IMR-90 (cell line): ENCODE results near the gene PLD1. TPM values are rescaled to one million over a fixed set of nuclear protein-coding genes. Genes with fewer than 3 reads are reported as not detected.

Experiments used
- ATAC-seq: fragments of 200-7000 bp; cut with Tn5 transposase; 2 replicates; pipeline ENCODE4 v1.9.1; 2020; ENCODE audit warnings: low read depth, mild to moderate bottlenecking, moderate library complexity
- BruUV-seq: library from RNA; stranded (reverse); fragments of 400-500 nt; replicated peaks from 2 replicates; lab custom pipeline; 2021; lab: Mats Ljungman, UMichigan
- CTCF ChIA-PET: fragments of 300-600 bp; formaldehyde crosslinking; extraction: SDS; loops from one replicate; lab custom pipeline; 2021; ENCODE audit warnings: antibody characterized with exemption; lab: Yijun Ruan, JAX
- POLR2A ChIA-PET: fragments of 300-600 bp; sonication (Branson Sonifier 250); formaldehyde crosslinking; loops from one replicate; lab custom pipeline; 2022; ENCODE audit warnings: antibody characterized with exemption; ENCODE audit not compliant: unreplicated experiment; lab: Charles Lee
- DNase-seq: peaks from one replicate; pipeline ENCODE4 v3.0.0; 2013
- H2AFZ ChIP-seq: replicated peaks from 2 replicates; pipeline ENCODE3; 2013; ENCODE audit warnings: low read length, mild to moderate bottlenecking; ENCODE audit not compliant: poor library complexity
- H2AK5ac ChIP-seq: 2 replicates; pipeline ENCODE4 v1.6.1; 2013; ENCODE audit warnings: low read depth, low read length, inconsistent platforms
- H2AK9ac ChIP-seq: replicated peaks from 2 replicates; pipeline ENCODE3; 2013; ENCODE audit warnings: mild to moderate bottlenecking, low read depth, low read length, moderate library complexity; ENCODE audit not compliant: poor library complexity
- H2BK120ac ChIP-seq: 2 replicates; pipeline ENCODE4 v1.6.1; 2013; ENCODE audit warnings: low read depth, low read length, inconsistent platforms
- H2BK15ac ChIP-seq: 3 replicates; pipeline ENCODE4 v1.6.1; 2013; ENCODE audit warnings: low read depth, low read length, inconsistent platforms
- H2BK20ac ChIP-seq: 2 replicates; pipeline ENCODE4 v1.6.1; 2013; ENCODE audit warnings: low read depth, mild to moderate bottlenecking, inconsistent platforms, low read length, moderate library complexity
- H2BK5ac ChIP-seq: 2 replicates; pipeline ENCODE4 v1.6.1; 2013; ENCODE audit warnings: mild to moderate bottlenecking, low read depth, low read length, inconsistent platforms; ENCODE audit not compliant: poor library complexity, severe bottlenecking
- H3K14ac ChIP-seq: replicated peaks from 2 replicates; pipeline ENCODE4 v1.6.1; 2013; ENCODE audit warnings: low read depth, low read length, inconsistent platforms
- H3K18ac ChIP-seq: 2 replicates; pipeline ENCODE4 v1.6.1; 2013; ENCODE audit warnings: low read depth, low read length, control low read depth
- H3K23ac ChIP-seq: 2 replicates; pipeline ENCODE4 v1.6.1; 2013; ENCODE audit warnings: low read depth, low read length, inconsistent platforms
- H3K27ac ChIP-seq: 2 replicates; pipeline ENCODE4 v1.5.1; 2013; ENCODE audit warnings: mild to moderate bottlenecking, control low read depth, low read length; ENCODE audit not compliant: insufficient read depth
- H3K27me3 ChIP-seq: 2 replicates; pipeline ENCODE4 v1.6.1; 2013; ENCODE audit warnings: low read length; ENCODE audit not compliant: control insufficient read depth, insufficient read depth
- H3K36me3 ChIP-seq: 2 replicates; pipeline ENCODE4 v1.6.1; 2013; ENCODE audit warnings: low read length, mixed read lengths; ENCODE audit not compliant: control insufficient read depth, insufficient read depth
- H3K4ac ChIP-seq: 2 replicates; pipeline ENCODE4 v1.6.1; 2013; ENCODE audit warnings: low read depth, low read length, inconsistent platforms
- H3K4me1 ChIP-seq: 2 replicates; pipeline ENCODE4 v1.6.1; 2013; ENCODE audit warnings: low read length, mixed read lengths; ENCODE audit not compliant: control insufficient read depth, insufficient read depth
- H3K4me2 ChIP-seq: 2 replicates; pipeline ENCODE4 v1.6.1; 2013; ENCODE audit warnings: low read depth, mild to moderate bottlenecking, control low read depth, low read length, moderate library complexity
- H3K4me3 ChIP-seq: 2 replicates; pipeline ENCODE4 v1.5.1; 2013; ENCODE audit warnings: low read depth, mild to moderate bottlenecking, control low read depth, low read length, moderate library complexity; ENCODE audit not compliant: insufficient read depth
- H3K56ac ChIP-seq: 2 replicates; pipeline ENCODE4 v1.6.1; 2013; ENCODE audit warnings: low read length, inconsistent platforms; ENCODE audit not compliant: insufficient read depth; ENCODE audit errors: extremely low read depth
- H3K79me1 ChIP-seq, 2 experiments: 2 replicates each; pipeline ENCODE4 v1.6.1; 2013; ENCODE audit warnings: low read length in 2 of 2, inconsistent platforms in 1 of 2, low read depth in 1 of 2
- H3K9ac ChIP-seq: 2 replicates; pipeline ENCODE4 v1.6.1; 2013; ENCODE audit warnings: low read depth, low read length, control low read depth
- H3K9me1 ChIP-seq: 2 replicates; pipeline ENCODE4 v1.6.1; 2013; ENCODE audit warnings: low read length, inconsistent platforms; ENCODE audit not compliant: insufficient read depth
- H3K9me3 ChIP-seq: 2 replicates; pipeline ENCODE4 v1.6.1; 2013; ENCODE audit warnings: low read length; ENCODE audit not compliant: control insufficient read depth, insufficient read depth
- H4K20me1 ChIP-seq: 2 replicates; pipeline ENCODE4 v1.6.1; 2013; ENCODE audit warnings: low read length, inconsistent platforms; ENCODE audit not compliant: insufficient read depth
- H4K5ac ChIP-seq: 2 replicates; pipeline ENCODE4 v1.6.1; 2013; ENCODE audit warnings: mild to moderate bottlenecking, low read depth, low read length, control low read depth
- H4K8ac ChIP-seq, 2 experiments: 2 replicates each; pipeline ENCODE4 v1.6.1; 2013; ENCODE audit warnings: low read depth in 2 of 2, low read length in 2 of 2, control low read depth in 1 of 2, inconsistent platforms in 1 of 2
- H4K91ac ChIP-seq: 2 replicates; pipeline ENCODE4 v1.6.1; 2013; ENCODE audit warnings: low read depth, low read length, inconsistent platforms; ENCODE audit not compliant: insufficient read depth
- BHLHE40 ChIP-seq: fragments of 150-350 bp; IDR thresholded peaks from 2 replicates; pipeline ENCODE4 v1.6.1; 2016; ENCODE audit warnings: mild to moderate bottlenecking, low read depth, low read length
- CEBPB ChIP-seq: IDR thresholded peaks from 2 replicates; pipeline ENCODE4 v1.6.1; 2012; ENCODE audit warnings: low read depth, low read length, improper control_type of control experiment
- CHD1 ChIP-seq: IDR thresholded peaks from 2 replicates; pipeline ENCODE4 v1.6.1; 2012; ENCODE audit warnings: low read depth, low read length, improper control_type of control experiment
- MAZ ChIP-seq: IDR thresholded peaks from 2 replicates; pipeline ENCODE4 v1.6.1; 2012; ENCODE audit warnings: low read depth, mild to moderate bottlenecking, low read length, improper control_type of control experiment, moderate library complexity, borderline replicate concordance
- NFE2L2 ChIP-seq: fragments of 150-350 bp; IDR thresholded peaks from 2 replicates; pipeline ENCODE4 v1.6.1; 2016; ENCODE audit warnings: low read depth, mild to moderate bottlenecking, low read length
- POLR2A ChIP-seq: IDR thresholded peaks from 2 replicates; pipeline ENCODE4 v1.6.1; 2012; ENCODE audit warnings: mild to moderate bottlenecking, low read depth, low read length
- RAD21 ChIP-seq: IDR thresholded peaks from 2 replicates; pipeline ENCODE4 v1.6.1; 2012; ENCODE audit warnings: low read length, improper control_type of control experiment
- RCOR1 ChIP-seq: IDR thresholded peaks from 2 replicates; pipeline ENCODE4 v1.6.1; 2012; ENCODE audit warnings: mild to moderate bottlenecking, low read length, improper control_type of control experiment; ENCODE audit not compliant: insufficient replicate concordance
- RFX5 ChIP-seq: IDR thresholded peaks from 2 replicates; pipeline ENCODE4 v1.8.0; 2012; ENCODE audit warnings: low read depth, mild to moderate bottlenecking, low read length, moderate library complexity
- SMC3 ChIP-seq: fragments of 150-350 bp; IDR thresholded peaks from 2 replicates; pipeline ENCODE4 v1.6.1; 2016; ENCODE audit warnings: low read depth, mild to moderate bottlenecking, antibody characterized with exemption, low read length, moderate library complexity
- WGBS, 2 experiments: methylation state at CpG; one replicate each; pipeline versions ENCODE4 v1.1.5 to v1.1.7; 2013; ENCODE audit warnings: missing lambda C conversion rate in 2 of 2; ENCODE audit not compliant: insufficient read length in 1 of 2; ENCODE audit errors: extremely low coverage in 2 of 2; 5-methylcytosine and 5-hydroxymethylcytosine counted together
- dilution Hi-C: fragments of 300-500 bp; cut with HindIII; formaldehyde crosslinking; loops from one replicate; pipeline ENCODE4 v1.14.3; 2018; ENCODE audit warnings: low sequenced_read_pairs; ENCODE audit not compliant: unreplicated experiment
- in situ Hi-C: fragments of 300-500 bp; cut with MboI; formaldehyde crosslinking; loops from 3 replicates; pipeline ENCODE4 v1.14.3; 2019; ENCODE audit warnings: low sequenced_read_pairs, inconsistent platforms, mixed read lengths
- intact Hi-C: fragments of 100-400 bp; cut with micrococcal nuclease; formaldehyde crosslinking; loops from 2 replicates; pipeline ENCODE4 v1.10.0; 2022
- polyA plus RNA-seq, 3 experiments: library from polyadenylated mRNA; depleted of rRNA; stranded (reverse); fragments of >200 nt; gene quantifications; 2 replicates each; pipeline ENCODE4 v1.2.3, GENCODE V29; 2012; ENCODE audit warnings: low replicate concordance in 1 of 3
- total RNA-seq: library from RNA; depleted of rRNA; stranded (reverse); fragments of >200 nt; gene quantifications from 2 replicates; pipeline ENCODE4 v1.2.3, GENCODE V29; 2012
- TF ChIP-seq, protein P1 (sequence below): conservative IDR thresholded peaks from 2 replicates; pipeline ENCODE4 v1.5.1; 2012; ENCODE audit warnings: mild to moderate bottlenecking, low read depth, low read length, improper control_type of control experiment
- TF ChIP-seq, protein P2 (sequence below): fragments of 150-350 bp; IDR thresholded peaks from 2 replicates; pipeline ENCODE4 v1.6.1; 2017; ENCODE audit warnings: mild to moderate bottlenecking, antibody characterized with exemption, low read length, low read depth

The PLD1 gene
- total and polyA plus RNA-seq, 2 of the 4 experiments (the other 2 are of a cell fraction) = 3.3 to 9.7 TPM

DNA sequence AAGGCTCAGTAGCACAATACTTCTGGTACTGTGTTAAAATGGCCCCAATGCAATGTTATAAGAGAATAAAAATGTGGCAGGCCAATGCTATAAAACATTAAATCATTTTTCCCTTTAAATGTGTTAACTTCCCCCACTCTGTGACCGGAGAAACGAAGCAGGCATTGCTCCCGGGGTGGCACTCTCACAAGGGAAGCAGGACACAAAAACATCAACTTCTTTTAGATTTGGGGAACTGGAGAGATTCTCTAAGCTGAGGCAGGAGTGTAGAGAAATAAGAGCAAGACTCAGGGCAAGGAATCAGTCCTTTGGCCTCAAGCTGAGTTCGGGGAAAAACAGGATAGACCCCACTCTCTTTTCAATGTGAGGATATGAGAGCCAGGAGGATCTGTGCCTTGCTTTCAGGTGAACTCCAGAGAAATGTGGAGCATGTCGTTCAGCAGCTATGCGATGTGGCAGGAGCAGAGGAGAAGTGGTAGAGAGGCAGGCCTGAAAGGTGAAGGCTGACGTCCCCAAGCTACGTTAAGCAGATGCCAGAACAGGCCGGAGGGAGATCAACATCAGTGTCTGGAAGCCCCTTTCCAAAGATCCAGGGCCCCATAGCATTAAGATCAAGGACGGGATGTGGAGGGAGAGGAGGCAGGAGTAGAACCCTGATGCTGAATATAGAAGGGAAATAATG lies 160.2 kb downstream of the PLD1 start (continued):
- TF ChIP-seq, protein P1, sequence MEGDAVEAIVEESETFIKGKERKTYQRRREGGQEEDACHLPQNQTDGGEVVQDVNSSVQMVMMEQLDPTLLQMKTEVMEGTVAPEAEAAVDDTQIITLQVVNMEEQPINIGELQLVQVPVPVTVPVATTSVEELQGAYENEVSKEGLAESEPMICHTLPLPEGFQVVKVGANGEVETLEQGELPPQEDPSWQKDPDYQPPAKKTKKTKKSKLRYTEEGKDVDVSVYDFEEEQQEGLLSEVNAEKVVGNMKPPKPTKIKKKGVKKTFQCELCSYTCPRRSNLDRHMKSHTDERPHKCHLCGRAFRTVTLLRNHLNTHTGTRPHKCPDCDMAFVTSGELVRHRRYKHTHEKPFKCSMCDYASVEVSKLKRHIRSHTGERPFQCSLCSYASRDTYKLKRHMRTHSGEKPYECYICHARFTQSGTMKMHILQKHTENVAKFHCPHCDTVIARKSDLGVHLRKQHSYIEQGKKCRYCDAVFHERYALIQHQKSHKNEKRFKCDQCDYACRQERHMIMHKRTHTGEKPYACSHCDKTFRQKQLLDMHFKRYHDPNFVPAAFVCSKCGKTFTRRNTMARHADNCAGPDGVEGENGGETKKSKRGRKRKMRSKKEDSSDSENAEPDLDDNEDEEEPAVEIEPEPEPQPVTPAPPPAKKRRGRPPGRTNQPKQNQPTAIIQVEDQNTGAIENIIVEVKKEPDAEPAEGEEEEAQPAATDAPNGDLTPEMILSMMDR = no peak

DNA sequence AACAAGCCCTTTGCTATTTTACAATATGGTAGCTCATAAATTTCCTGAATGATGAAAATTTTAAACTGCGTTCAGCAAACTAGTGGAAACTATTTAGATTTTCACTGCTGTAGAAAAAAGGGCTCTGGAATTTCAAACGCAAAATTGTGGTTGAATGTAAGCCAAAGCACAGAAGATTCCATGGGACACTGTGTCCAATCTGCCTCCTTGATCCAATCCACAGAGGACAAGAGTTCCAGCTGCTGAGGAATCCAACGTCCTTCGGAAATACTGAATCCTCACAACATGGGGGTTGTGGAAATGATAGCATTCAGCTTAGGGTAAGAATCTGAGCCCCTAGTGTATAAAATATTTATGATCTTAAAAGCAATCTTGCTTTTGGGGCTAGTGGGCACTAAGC lies 161.0 kb downstream of the PLD1 start:
- Histone ChIP-seq H3K14ac (no peak overlapping the region), H3K36me3 (peaks cover 5% of the 10 kb centered on the region), H3K56ac (no peak overlapping the region), H2AK5ac (no peak overlapping the region), H3K27ac (no peak overlapping the region), H2BK20ac (no peak overlapping the region), H3K27me3 (no peaks in the 10 kb centered on the region), H3K9ac (no peak overlapping the region), H3K9me3 (no peaks in the 10 kb centered on the region), H3K4ac (no peak overlapping the region), H2BK5ac (no peak overlapping the region), H4K5ac (no peak overlapping the region), H2AK9ac (no peak overlapping the region), H3K4me1 (peaks cover 2% of the 10 kb centered on the region; the same call in 1 of the 2 replicates), H3K9me1 (no peaks in the 10 kb centered on the region), H2AFZ (no peak overlapping the region), H4K20me1 (no peaks in the 10 kb centered on the region), H2BK15ac (no peak overlapping the region), H2BK120ac (no peak overlapping the region), H3K79me1 (no peaks in the 10 kb centered on the region), H3K4me2 (no peak overlapping the region), H3K4me3 (no peak overlapping the region), H4K8ac (no peak overlapping the region), H4K91ac (no peak overlapping the region), H3K18ac (no peak overlapping the region), H3K23ac (no peak overlapping the region)
- BruUV-seq = no TSS peak
- ChIA-PET CTCF (interaction anchor here (0.9 to 1.4 kb wide), 2 partner anchors 123 to 124 kb away, joined by 3 read pairs; no protein-coding TSS in a partner anchor), POLR2A (no interaction called here)
- 20% methylated on average over 1 of the region's 4 CpGs; no CpG with 5 or more reads in 1 of the 2 experiments for WGBS, 2 experiments
- dilution Hi-C loops = no loop called here
- DNase-seq = no peak
- ATAC-seq = no peak
- intact Hi-C loops = no loop called here
- in situ Hi-C loops = loop anchor here (5.0 to 25.0 kb wide), 3 partner anchors 123 to 826 kb away; no protein-coding TSS in a partner anchor
- TF ChIP-seq, protein P1 = no peak
- TF ChIP-seq RCOR1 (no peak), RFX5 (no peak), NFE2L2 (no peak), CHD1 (no peak), SMC3 (no peak), CEBPB (no peak), BHLHE40 (no peak), RAD21 (no peak), MAZ (no peak), POLR2A (no peak)
- TF ChIP-seq, protein P2, sequence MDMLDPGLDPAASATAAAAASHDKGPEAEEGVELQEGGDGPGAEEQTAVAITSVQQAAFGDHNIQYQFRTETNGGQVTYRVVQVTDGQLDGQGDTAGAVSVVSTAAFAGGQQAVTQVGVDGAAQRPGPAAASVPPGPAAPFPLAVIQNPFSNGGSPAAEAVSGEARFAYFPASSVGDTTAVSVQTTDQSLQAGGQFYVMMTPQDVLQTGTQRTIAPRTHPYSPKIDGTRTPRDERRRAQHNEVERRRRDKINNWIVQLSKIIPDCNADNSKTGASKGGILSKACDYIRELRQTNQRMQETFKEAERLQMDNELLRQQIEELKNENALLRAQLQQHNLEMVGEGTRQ = no peak
